A549 (cell line): ENCODE data around the gene MT1F. TPM values are rescaled to one million over a fixed set of nuclear protein-coding genes. Genes with fewer than 3 reads are reported as not detected.

Source experiments
- ATAC-seq, 2 experiments: fragments of 200-7000 bp in 1 of 2; fragments of >200 bp in 1 of 2; cut with Nextera tagmentation in 1 of 2; cut with Tn5 transposase in 1 of 2; 3 replicates each; pipeline versions ENCODE4 v1.8.0 to v1.9.1; 2018 to 2020; ENCODE audit warnings: mild to moderate bottlenecking in 1 of 2, moderate library complexity in 1 of 2
- CTCF ChIA-PET: fragments of 300-600 bp; sonication (Branson Sonifier 250); formaldehyde crosslinking; extraction: SDS; loops from one replicate; lab custom pipeline; 2021; ENCODE audit warnings: antibody characterized with exemption, inconsistent platforms; lab: Yijun Ruan, JAX
- POLR2A ChIA-PET: fragments of 350-600 bp; formaldehyde crosslinking; extraction: SDS; loops from one replicate; lab custom pipeline; 2021; ENCODE audit warnings: antibody characterized with exemption, inconsistent platforms; lab: Yijun Ruan, JAX
- DNase-seq, 2 experiments: peaks; one replicate each; pipeline versions ENCODE4 v3.0.0 to v3.0.0-alpha.2; 2011 to 2016; ENCODE audit warnings: low read depth in 1 of 2, low spot score in 1 of 2
- FAIRE-seq: peaks from 2 replicates; lab custom pipeline; 2011; peaks lifted over from hg19 to GRCh38; lab: Jason Lieb, UNC
- H3K27ac ChIP-seq, 2 experiments: fragments of >200 bp; sonication (Bioruptor Twin); formaldehyde crosslinking; 3 replicates each; pipeline ENCODE4 v1.5.1; 2016 to 2017
- H3K4me1 ChIP-seq: fragments of >200 bp; sonication (Bioruptor Twin); formaldehyde crosslinking; 3 replicates; pipeline ENCODE4 v1.6.1; 2016
- H3K4me2 ChIP-seq: fragments of >200 bp; sonication (Bioruptor Twin); formaldehyde crosslinking; 3 replicates; pipeline ENCODE4 v1.6.1; 2016
- H3K4me3 ChIP-seq: fragments of >200 bp; sonication (Bioruptor Twin); formaldehyde crosslinking; 3 replicates; pipeline ENCODE4 v1.5.1; 2016
- H3K9me3 ChIP-seq: fragments of >200 bp; sonication (Bioruptor Twin); formaldehyde crosslinking; 3 replicates; pipeline ENCODE4 v1.6.1; 2016
- CHD4 ChIP-seq: fragments of 200-600 bp; sonication (generic); IDR thresholded peaks from 2 replicates; pipeline ENCODE4 v1.6.1; 2016; ENCODE audit warnings: antibody characterized with exemption, mild to moderate bottlenecking, borderline replicate concordance
- FOSB ChIP-seq: fragments of 250-450 bp; sonication (Bioruptor Pico); IDR thresholded peaks from 2 replicates; pipeline ENCODE4 v1.5.0; 2020; ENCODE audit warnings: mild to moderate bottlenecking, moderate library complexity
- FOSL2 ChIP-seq, 2 experiments: fragments of 450-650 bp in 1 of 2; fragments of >200 bp in 1 of 2; sonication (Bioruptor Twin) in 1 of 2; formaldehyde crosslinking; IDR thresholded peaks; 2 replicates each; pipeline versions ENCODE4 v1.5.0 to v1.6.1; 2016 to 2020; ENCODE audit warnings: mild to moderate bottlenecking in 1 of 2, moderate library complexity in 1 of 2
- GATA3 ChIP-seq: IDR thresholded peaks from 2 replicates; pipeline ENCODE4 v1.6.1; 2012; ENCODE audit warnings: borderline replicate concordance
- HDAC2 ChIP-seq: fragments of 200-600 bp; sonication (generic); IDR thresholded peaks from 2 replicates; pipeline ENCODE4 v1.6.1; 2016
- HEYL ChIP-seq: fragments of 250-450 bp; sonication (Bioruptor Pico); IDR thresholded peaks from 2 replicates; pipeline ENCODE4 v1.8.0; 2021; ENCODE audit warnings: mild to moderate bottlenecking, moderate library complexity
- HOXA7 ChIP-seq: fragments of 250-450 bp; sonication (Bioruptor Pico); IDR thresholded peaks from 2 replicates; pipeline ENCODE4 v1.5.0; 2020; ENCODE audit warnings: mild to moderate bottlenecking, moderate library complexity
- HOXB5 ChIP-seq: fragments of 250-450 bp; sonication (Bioruptor Pico); IDR thresholded peaks from 2 replicates; pipeline ENCODE4 v1.5.0; 2020; ENCODE audit warnings: mild to moderate bottlenecking, moderate library complexity
- JUN ChIP-seq, 2 experiments: fragments of >200 bp; sonication (Bioruptor Twin); formaldehyde crosslinking; IDR thresholded peaks; 2 replicates in 1 of 2; 3 replicates in 1 of 2; pipeline ENCODE4 v1.6.1; 2016 to 2017
- KDM5A ChIP-seq: fragments of 200-600 bp; sonication (generic); IDR thresholded peaks from 2 replicates; pipeline ENCODE4 v1.6.1; 2016; ENCODE audit warnings: antibody characterized with exemption, mild to moderate bottlenecking
- NR3C1 ChIP-seq: fragments of >200 bp; sonication (Bioruptor Twin); formaldehyde crosslinking; IDR thresholded peaks from 3 replicates; pipeline ENCODE4 v1.6.1; 2017
- POLR2AphosphoS2 ChIP-seq: conservative IDR thresholded peaks from 2 replicates; pipeline ENCODE4 v1.6.1; 2012; ENCODE audit warnings: low read length, improper control_type of control experiment, inconsistent platforms
- RFX5 ChIP-seq: fragments of 450-650 bp; IDR thresholded peaks from 2 replicates; pipeline ENCODE4 v1.7.1; 2014; ENCODE audit warnings: antibody characterized with exemption, mild to moderate bottlenecking, moderate library complexity
- RNF2 ChIP-seq: fragments of 200-600 bp; sonication (generic); IDR thresholded peaks from 2 replicates; pipeline ENCODE4 v1.6.1; 2016; ENCODE audit warnings: low read depth, mild to moderate bottlenecking, antibody characterized with exemption, moderate library complexity, borderline replicate concordance
- SREBF2 ChIP-seq: fragments of 450-650 bp; IDR thresholded peaks from 2 replicates; pipeline ENCODE4 v1.6.1; 2014; ENCODE audit warnings: mild to moderate bottlenecking, moderate library complexity
- TFCP2L1 ChIP-seq: fragments of 250-450 bp; sonication (Bioruptor Pico); IDR thresholded peaks from 2 replicates; pipeline ENCODE4 v1.5.0; 2021; ENCODE audit warnings: mild to moderate bottlenecking
- ZFP36 ChIP-seq: fragments of 450-650 bp; IDR thresholded peaks from 2 replicates; pipeline ENCODE4 v1.6.1; 2014; ENCODE audit warnings: borderline replicate concordance; ENCODE audit not compliant: partially characterized antibody
- WGBS: methylation state at CpG from one replicate; pipeline ENCODE4 v1.1.6; 2017; ENCODE audit errors: missing lambda C conversion rate; 5-methylcytosine and 5-hydroxymethylcytosine counted together
- polyA plus RNA-seq, 4 experiments: library from polyadenylated mRNA; depleted of rRNA in 3 of 4; stranded (reverse); fragments of >200 nt; fragmentation: RNase III in 1 of 4; extraction: RNeasy Plus Mini Kit Qiagen cat#74134 plus additional on column Dnase treatment in 1 of 4; gene quantifications; 2 replicates in 3 of 4; 3 replicates in 1 of 4; pipeline ENCODE4 v1.2.3, GENCODE V29; 2011 to 2017
- TF ChIP-seq, protein P1 (sequence below): IDR thresholded peaks from 2 replicates; pipeline ENCODE4 v1.6.1; 2012
- TF ChIP-seq, protein P2 (sequence below): fragments of >200 bp; sonication (Bioruptor Twin); formaldehyde crosslinking; IDR thresholded peaks from 3 replicates; pipeline ENCODE4 v1.5.1; 2016
- TF ChIP-seq, protein P3 (sequence below): fragments of >200 bp; sonication (Bioruptor Twin); formaldehyde crosslinking; IDR thresholded peaks from 3 replicates; pipeline ENCODE4 v1.6.1; 2016
- TF ChIP-seq, protein P4 (sequence below): fragments of 150-350 bp; IDR thresholded peaks from 2 replicates; pipeline ENCODE4 v1.6.1; 2014; ENCODE audit warnings: low read depth, mild to moderate bottlenecking, low read length
- TF ChIP-seq, protein P5 (sequence below): fragments of 250-450 bp; sonication (Bioruptor Pico); IDR thresholded peaks from 2 replicates; pipeline ENCODE4 v1.5.0; 2021; ENCODE audit warnings: mild to moderate bottlenecking, moderate library complexity, borderline replicate concordance

MT1F gene
- polyA plus RNA-seq, 2 of the 4 experiments (the other 2 are of a cell fraction): 4.1 to 11.3 TPM

DNA sequence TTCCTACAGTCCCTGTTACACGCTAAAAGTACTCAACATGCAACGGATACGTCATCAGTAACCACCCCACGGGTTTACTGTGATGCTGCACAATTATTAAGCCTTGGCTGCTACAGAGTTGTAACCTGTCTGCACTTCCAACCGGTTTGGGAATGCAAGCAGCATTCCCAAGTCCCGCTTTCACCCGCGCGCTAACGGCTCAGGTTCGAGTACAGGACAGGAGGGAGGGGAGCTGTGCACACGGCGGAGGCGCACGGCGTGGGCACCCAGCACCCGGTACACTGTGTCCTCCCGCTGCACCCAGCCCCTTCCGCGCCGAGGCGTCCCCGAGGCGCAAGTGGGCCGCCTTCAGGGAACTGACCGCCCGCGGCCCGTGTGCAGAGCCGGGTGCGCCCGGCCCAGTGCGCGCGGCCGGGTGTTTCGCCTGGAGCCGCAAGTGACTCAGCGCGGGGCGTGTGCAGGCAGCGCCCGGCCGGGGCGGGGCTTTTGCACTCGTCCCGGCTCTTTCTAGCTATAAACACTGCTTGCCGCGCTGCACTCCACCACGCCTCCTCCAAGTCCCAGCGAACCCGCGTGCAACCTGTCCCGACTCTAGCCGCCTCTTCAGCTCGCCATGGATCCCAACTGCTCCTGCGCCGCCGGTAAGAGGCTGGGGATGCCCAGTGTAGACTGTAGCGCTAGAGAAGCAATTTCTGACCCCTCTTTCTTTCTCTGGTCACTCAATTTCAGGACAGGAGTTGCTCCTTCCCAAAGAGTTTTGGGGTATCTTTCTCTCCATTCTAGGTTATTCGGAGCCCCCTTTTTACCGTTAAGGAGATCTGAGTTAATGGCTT, 49.5 kb upstream of the MT1F start, which contains the start of gene MT2A (continued):
- TF ChIP-seq RNF2: no peak
- peak; percentile 74 for TF ChIP-seq FOSL2 (IDR thresholded peaks at IDR 0.05)
- peak; percentile 96 for TF ChIP-seq FOSL2 (CRISPR knock-in tag; IDR thresholded peaks at IDR 0.05)
- no peak; the same call in 1 of the 2 replicates for TF ChIP-seq FOSB (CRISPR knock-in tag)
- TF ChIP-seq GATA3: 0 out of 2 replicates have a peak, but pooled peaks have one; percentile 10
- no peak for TF ChIP-seq CHD4
- no peak for TF ChIP-seq KDM5A
- no peak for TF ChIP-seq SREBF2
- no peak for TF ChIP-seq NR3C1
- no peak for TF ChIP-seq HEYL
- TF ChIP-seq, protein P1, sequence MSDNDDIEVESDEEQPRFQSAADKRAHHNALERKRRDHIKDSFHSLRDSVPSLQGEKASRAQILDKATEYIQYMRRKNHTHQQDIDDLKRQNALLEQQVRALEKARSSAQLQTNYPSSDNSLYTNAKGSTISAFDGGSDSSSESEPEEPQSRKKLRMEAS: peak; percentile 85
- TF ChIP-seq, protein P2, sequence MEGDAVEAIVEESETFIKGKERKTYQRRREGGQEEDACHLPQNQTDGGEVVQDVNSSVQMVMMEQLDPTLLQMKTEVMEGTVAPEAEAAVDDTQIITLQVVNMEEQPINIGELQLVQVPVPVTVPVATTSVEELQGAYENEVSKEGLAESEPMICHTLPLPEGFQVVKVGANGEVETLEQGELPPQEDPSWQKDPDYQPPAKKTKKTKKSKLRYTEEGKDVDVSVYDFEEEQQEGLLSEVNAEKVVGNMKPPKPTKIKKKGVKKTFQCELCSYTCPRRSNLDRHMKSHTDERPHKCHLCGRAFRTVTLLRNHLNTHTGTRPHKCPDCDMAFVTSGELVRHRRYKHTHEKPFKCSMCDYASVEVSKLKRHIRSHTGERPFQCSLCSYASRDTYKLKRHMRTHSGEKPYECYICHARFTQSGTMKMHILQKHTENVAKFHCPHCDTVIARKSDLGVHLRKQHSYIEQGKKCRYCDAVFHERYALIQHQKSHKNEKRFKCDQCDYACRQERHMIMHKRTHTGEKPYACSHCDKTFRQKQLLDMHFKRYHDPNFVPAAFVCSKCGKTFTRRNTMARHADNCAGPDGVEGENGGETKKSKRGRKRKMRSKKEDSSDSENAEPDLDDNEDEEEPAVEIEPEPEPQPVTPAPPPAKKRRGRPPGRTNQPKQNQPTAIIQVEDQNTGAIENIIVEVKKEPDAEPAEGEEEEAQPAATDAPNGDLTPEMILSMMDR: no peak
- TF ChIP-seq TFCP2L1: no peak
- TF ChIP-seq, protein P3, sequence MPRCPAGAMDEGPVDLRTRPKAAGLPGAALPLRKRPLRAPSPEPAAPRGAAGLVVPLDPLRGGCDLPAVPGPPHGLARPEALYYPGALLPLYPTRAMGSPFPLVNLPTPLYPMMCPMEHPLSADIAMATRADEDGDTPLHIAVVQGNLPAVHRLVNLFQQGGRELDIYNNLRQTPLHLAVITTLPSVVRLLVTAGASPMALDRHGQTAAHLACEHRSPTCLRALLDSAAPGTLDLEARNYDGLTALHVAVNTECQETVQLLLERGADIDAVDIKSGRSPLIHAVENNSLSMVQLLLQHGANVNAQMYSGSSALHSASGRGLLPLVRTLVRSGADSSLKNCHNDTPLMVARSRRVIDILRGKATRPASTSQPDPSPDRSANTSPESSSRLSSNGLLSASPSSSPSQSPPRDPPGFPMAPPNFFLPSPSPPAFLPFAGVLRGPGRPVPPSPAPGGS: peak; percentile 89; the same call in 2 of the 3 replicates
- TF ChIP-seq RFX5: peak; percentile 68; the same call in 1 of the 2 replicates

DNA sequence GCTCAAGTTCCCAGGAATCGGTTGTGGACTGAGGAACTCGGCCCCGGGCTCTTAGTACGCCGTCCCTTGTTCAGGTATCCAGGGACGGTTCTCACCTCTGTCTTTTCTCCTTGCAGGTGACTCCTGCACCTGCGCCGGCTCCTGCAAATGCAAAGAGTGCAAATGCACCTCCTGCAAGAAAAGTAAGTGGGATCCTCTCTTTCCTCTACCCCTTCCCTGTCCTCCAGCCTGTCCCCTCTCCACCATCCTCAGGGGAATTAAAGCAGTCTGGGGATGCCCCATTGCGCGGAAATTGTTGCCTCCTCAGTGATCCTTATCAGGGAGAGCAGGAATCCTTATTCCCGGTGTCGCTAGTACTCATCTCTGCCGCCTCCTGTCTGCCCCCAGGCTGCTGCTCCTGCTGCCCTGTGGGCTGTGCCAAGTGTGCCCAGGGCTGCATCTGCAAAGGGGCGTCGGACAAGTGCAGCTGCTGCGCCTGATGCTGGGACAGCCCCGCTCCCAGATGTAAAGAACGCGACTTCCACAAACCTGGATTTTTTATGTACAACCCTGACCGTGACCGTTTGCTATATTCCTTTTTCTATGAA, 48.8 kb upstream of the MT1F start:
- Histone ChIP-seq H3K4me2 (peak overlapping the region; percentile 81), H3K4me3 (peak overlapping the region; percentile 61), H3K4me1 (peaks cover 64% of the 10 kb centered on the region), H3K9me3 (no peaks in the 10 kb centered on the region), H3K27ac (peak overlapping the region; percentile 93 to 96)
- ChIA-PET POLR2A (interaction anchor here (0.9 to 10.8 kb wide), 19 partner anchors 10 to 205 kb away, joined by 3 to 185 read pairs (median 5); partner anchors contain the start of genes MT1F, MT1X, NUDT21 and OGFOD1), CTCF (interaction anchor here (0.9 to 19.7 kb wide), 8 partner anchors 8 to 94 kb away, joined by 3 to 340 read pairs (median 4); partner anchors contain the start of genes MT1A, MT1B and MT1F)
- peak in 1 of 2 experiments; percentile 19 for DNase-seq
- peak in 1 of 2 experiments; percentile 1; a peak in 1 of 6 replicates for ATAC-seq
- no peak for FAIRE-seq
- 2% methylated on average over 21 of the region's 21 CpGs for WGBS
- no peak for TF ChIP-seq POLR2AphosphoS2
- peak; percentile 19; the same call in 1 of the 2 replicates for TF ChIP-seq KDM5A
- no peak for TF ChIP-seq HOXB5 (CRISPR knock-in tag)
- TF ChIP-seq HDAC2: no peak

DNA sequence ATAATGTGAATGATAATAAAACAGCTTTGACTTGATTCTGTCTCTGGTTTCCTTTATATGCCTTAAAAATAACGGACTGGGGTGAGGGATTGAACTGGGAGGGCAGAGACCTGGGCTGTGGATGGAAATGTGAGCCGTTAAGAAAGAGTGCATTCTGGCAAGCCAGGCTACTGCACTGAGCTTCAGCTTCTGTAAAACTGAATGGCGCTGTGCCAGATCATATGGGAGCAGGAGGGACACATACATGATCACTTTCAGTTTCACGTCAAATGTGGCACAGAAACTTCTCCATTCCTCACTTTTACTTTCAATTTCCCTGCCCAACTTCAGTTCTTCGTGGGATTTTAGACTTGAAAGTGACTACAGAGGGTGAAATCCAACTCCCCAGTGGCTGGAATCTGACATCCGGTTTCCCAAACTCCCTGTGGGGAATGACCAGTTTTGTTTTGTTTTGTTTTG, 48.3 kb upstream of the MT1F start:
- no peak for ATAC-seq
- peak overlapping the region; percentile 61 for H3K4me3 ChIP-seq
- ChIA-PET CTCF (interaction anchor here (1.3 to 19.7 kb wide), 6 partner anchors 8 to 93 kb away, joined by 3 to 340 read pairs (median 5); partner anchors contain the start of genes MT1A, MT1B and MT1F), POLR2A (interaction anchor here (1.2 to 10.8 kb wide), 6 partner anchors 15 to 92 kb away, joined by 4 to 185 read pairs (median 21); partner anchors contain the start of genes MT1F and MT1X)
- peak overlapping the region; percentile 81 for H3K4me2 ChIP-seq
- WGBS: 3% methylated on average over 6 of the region's 6 CpGs
- peaks cover 70% of the 10 kb centered on the region for H3K4me1 ChIP-seq
- peak; percentile 87 for TF ChIP-seq POLR2AphosphoS2
- peak; percentile 79 for TF ChIP-seq TFCP2L1
- peak in 1 of 2 experiments; percentile 26; a peak in 2 of 5 replicates for TF ChIP-seq JUN (IDR thresholded peaks at IDR 0.05)
- TF ChIP-seq HOXA7 (CRISPR knock-in tag): 0 out of 2 replicates have a peak, but pooled peaks have one; percentile 9
- no peak for TF ChIP-seq ZFP36
- TF ChIP-seq, protein P4, sequence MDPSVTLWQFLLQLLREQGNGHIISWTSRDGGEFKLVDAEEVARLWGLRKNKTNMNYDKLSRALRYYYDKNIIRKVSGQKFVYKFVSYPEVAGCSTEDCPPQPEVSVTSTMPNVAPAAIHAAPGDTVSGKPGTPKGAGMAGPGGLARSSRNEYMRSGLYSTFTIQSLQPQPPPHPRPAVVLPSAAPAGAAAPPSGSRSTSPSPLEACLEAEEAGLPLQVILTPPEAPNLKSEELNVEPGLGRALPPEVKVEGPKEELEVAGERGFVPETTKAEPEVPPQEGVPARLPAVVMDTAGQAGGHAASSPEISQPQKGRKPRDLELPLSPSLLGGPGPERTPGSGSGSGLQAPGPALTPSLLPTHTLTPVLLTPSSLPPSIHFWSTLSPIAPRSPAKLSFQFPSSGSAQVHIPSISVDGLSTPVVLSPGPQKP: no peak
- TF ChIP-seq, protein P5, sequence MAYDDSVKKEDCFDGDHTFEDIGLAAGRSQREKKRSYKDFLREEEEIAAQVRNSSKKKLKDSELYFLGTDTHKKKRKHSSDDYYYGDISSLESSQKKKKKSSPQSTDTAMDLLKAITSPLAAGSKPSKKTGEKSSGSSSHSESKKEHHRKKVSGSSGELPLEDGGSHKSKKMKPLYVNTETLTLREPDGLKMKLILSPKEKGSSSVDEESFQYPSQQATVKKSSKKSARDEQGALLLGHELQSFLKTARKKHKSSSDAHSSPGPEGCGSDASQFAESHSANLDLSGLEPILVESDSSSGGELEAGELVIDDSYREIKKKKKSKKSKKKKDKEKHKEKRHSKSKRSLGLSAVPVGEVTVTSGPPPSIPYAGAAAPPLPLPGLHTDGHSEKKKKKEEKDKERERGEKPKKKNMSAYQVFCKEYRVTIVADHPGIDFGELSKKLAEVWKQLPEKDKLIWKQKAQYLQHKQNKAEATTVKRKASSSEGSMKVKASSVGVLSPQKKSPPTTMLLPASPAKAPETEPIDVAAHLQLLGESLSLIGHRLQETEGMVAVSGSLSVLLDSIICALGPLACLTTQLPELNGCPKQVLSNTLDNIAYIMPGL (CRISPR knock-in tag): 0 out of 2 replicates have a peak, but pooled peaks have one; percentile 59
- FAIRE-seq: no peak
- no peaks in the 10 kb centered on the region for H3K9me3 ChIP-seq
- peak overlapping the region; percentile 93 to 96 for H3K27ac ChIP-seq
- DNase-seq: peak; percentile 53 to 63
